GM12878 (cell line): ENCODE results near the gene UNC119B. TPM values are rescaled to one million over a fixed set of nuclear protein-coding genes. Genes with fewer than 3 reads are reported as not detected.

Experiments used
- ATAC-seq: fragments of 200-7000 bp; cut with Tn5 transposase; 3 replicates; pipeline ENCODE4 v1.9.1; 2020; ENCODE audit warnings: mild to moderate bottlenecking, moderate library complexity
- BruUV-seq: library from RNA; stranded (reverse); fragments of 400-500 nt; replicated peaks from 2 replicates; lab custom pipeline; 2021; lab: Mats Ljungman, UMichigan
- CTCF ChIA-PET: fragments of 300-600 bp; sonication (Branson Sonifier 250); formaldehyde crosslinking; extraction: SDS; loops from one replicate; lab custom pipeline; 2021; ENCODE audit warnings: inconsistent platforms; lab: Yijun Ruan, JAX
- POLR2A ChIA-PET: fragments of 350-600 bp; formaldehyde crosslinking; extraction: SDS; loops from one replicate; lab custom pipeline; 2021; ENCODE audit warnings: inconsistent platforms; lab: Charles Lee
- RAD21 ChIA-PET: fragments of 300-600 bp; sonication (Branson Sonifier 250); formaldehyde crosslinking; loops from one replicate; lab custom pipeline; 2023; ENCODE audit warnings: antibody characterized with exemption; ENCODE audit not compliant: unreplicated experiment; lab: Charles Lee
- SMC1A ChIA-PET: fragments of 300-600 bp; sonication (Branson Sonifier 250); formaldehyde crosslinking; loops from one replicate; lab custom pipeline; 2023; ENCODE audit not compliant: unreplicated experiment, uncharacterized antibody; lab: Charles Lee
- DNase-seq: peaks from one replicate; pipeline ENCODE4 v3.0.0-alpha.2; 2011; ENCODE audit warnings: low read depth, low spot score
- FAIRE-seq: peaks from 3 replicates; lab custom pipeline; 2011; peaks lifted over from hg19 to GRCh38; lab: Jason Lieb, UNC
- H2AFZ ChIP-seq: 2 replicates; pipeline ENCODE4 v1.6.0; 2011; ENCODE audit warnings: low read depth, low read length, control low read depth; ENCODE audit not compliant: control insufficient read depth
- H3K27ac ChIP-seq: 2 replicates; pipeline ENCODE4 v1.5.1; 2011; ENCODE audit warnings: control low read depth; ENCODE audit not compliant: control insufficient read depth, insufficient read depth
- H3K27me3 ChIP-seq, 2 experiments: replicated peaks in 1 of 2; 2 replicates each; pipeline versions ENCODE4 v1.6.0 to v1.6.1; 2011; ENCODE audit warnings: low read length in 1 of 2; ENCODE audit not compliant: control insufficient read depth in 2 of 2, insufficient read depth in 2 of 2
- H3K36me3 ChIP-seq, 2 experiments: 2 replicates each; pipeline ENCODE4 v1.5.1; 2011; ENCODE audit warnings: low read length in 1 of 2; ENCODE audit not compliant: control insufficient read depth in 2 of 2, insufficient read depth in 2 of 2
- H3K4me1 ChIP-seq: 2 replicates; pipeline ENCODE4 v1.6.1; 2011; ENCODE audit warnings: mild to moderate bottlenecking, low read length, moderate library complexity, mixed read lengths; ENCODE audit not compliant: control insufficient read depth, insufficient read depth
- H3K4me2 ChIP-seq: 2 replicates; pipeline ENCODE4 v1.6.0; 2011; ENCODE audit warnings: control low read depth; ENCODE audit not compliant: control insufficient read depth, insufficient read depth
- H3K4me3 ChIP-seq: fragments of 200-600 bp; sonication (generic); 2 replicates; pipeline ENCODE4 v1.5.1; 2016
- H3K79me2 ChIP-seq: 2 replicates; pipeline ENCODE4 v1.6.0; 2011; ENCODE audit warnings: low read length; ENCODE audit not compliant: control insufficient read depth, insufficient read depth
- H3K9ac ChIP-seq: 2 replicates; pipeline ENCODE4 v1.8.0; 2011; ENCODE audit warnings: low read length, control low read depth, mixed read lengths; ENCODE audit not compliant: control insufficient read depth, insufficient read depth
- H3K9me3 ChIP-seq: replicated peaks from 3 replicates; pipeline ENCODE4 v1.5.1; 2011; ENCODE audit warnings: mild to moderate bottlenecking, low read length; ENCODE audit not compliant: control insufficient read depth, insufficient read depth
- H4K20me1 ChIP-seq: 2 replicates; pipeline ENCODE4 v1.6.0; 2011; ENCODE audit not compliant: control insufficient read depth, insufficient read depth
- ATF7 ChIP-seq: fragments of 450-650 bp; IDR thresholded peaks from 2 replicates; pipeline ENCODE4 v1.6.1; 2016; ENCODE audit warnings: low read depth, mild to moderate bottlenecking
- CEBPZ ChIP-seq: fragments of 150-350 bp; IDR thresholded peaks from 2 replicates; pipeline ENCODE4 v1.6.1; 2016; ENCODE audit warnings: low read depth, low read length
- EGR1 ChIP-seq, 2 experiments: IDR thresholded peaks; 1 replicate in 1 of 2; 2 replicates in 1 of 2; pipeline ENCODE4 v1.6.1; 2011 to 2012; ENCODE audit warnings: low read depth in 2 of 2, low read length in 2 of 2, borderline replicate concordance in 1 of 2, mild to moderate bottlenecking in 1 of 2, moderate library complexity in 1 of 2
- PAX5 ChIP-seq: IDR thresholded peaks from 2 replicates; pipeline ENCODE4 v1.6.1; 2011; ENCODE audit warnings: low read depth, low read length, borderline replicate concordance
- POU2F2 ChIP-seq: IDR thresholded peaks from 3 replicates; pipeline ENCODE4 v1.6.1; 2011; ENCODE audit warnings: low read depth, mild to moderate bottlenecking, low read length, borderline replicate concordance
- USF1 ChIP-seq: IDR thresholded peaks from 2 replicates; pipeline ENCODE4 v1.6.1; 2011; ENCODE audit warnings: borderline replicate concordance, low read depth, mild to moderate bottlenecking, moderate library complexity, mixed read lengths, low read length; ENCODE audit not compliant: insufficient read depth; ENCODE audit errors: extremely low read length
- WGBS: methylation state at CpG from one replicate; pipeline ENCODE4 v1.1.6; 2016; ENCODE audit warnings: low lambda C conversion rate; ENCODE audit not compliant: insufficient replicate concordance, insufficient coverage; ENCODE audit errors: missing lambda C conversion rate; 5-methylcytosine and 5-hydroxymethylcytosine counted together
- in situ Hi-C: fragments of 300-500 bp; cut with MboI; formaldehyde crosslinking; loops from 9 replicates; pipeline ENCODE4 v1.14.3; 2018; ENCODE audit warnings: mixed read lengths
- intact Hi-C: fragments of 100-400 bp; cut with micrococcal nuclease; formaldehyde crosslinking; loops from one replicate; pipeline ENCODE4 v1.14.2; 2022; ENCODE audit not compliant: unreplicated experiment
- polyA plus RNA-seq, 11 experiments: library from polyadenylated mRNA; depleted of rRNA in 4 of 11; unstranded in 6 of 11; stranded (reverse) in 5 of 11; fragments of >200 nt; fragmentation: Nextera tagmentation in 4 of 11; fragmentation: Illumina TruSeq in 1 of 11; extraction: Ambion mirVana in 4 of 11; extraction: Trizol in 1 of 11; gene quantifications; 1 replicate in 1 of 11; 2 replicates in 10 of 11; pipeline versions ENCODE4 v1.2.1 to v1.2.3, GENCODE V29; 2011 to 2016; ENCODE audit warnings: inconsistent platforms in 2 of 11, missing spikeins in 2 of 11, low read depth in 1 of 11
- total RNA-seq, 4 experiments: library from RNA; depleted of rRNA in 3 of 4; stranded (reverse); fragments of >200 nt in 3 of 4; fragmentation: Illumina TruSeq in 1 of 4; extraction: Trizol in 1 of 4; gene quantifications; 2 replicates each; pipeline versions ENCODE4 v1.2.1 to v1.2.3, GENCODE V29; 2013 to 2021

Gene UNC119B
- total and polyA plus RNA-seq, 10 of the 15 experiments (the other 5 are each of a cell fraction or from before 2014, with no cell fraction given): 4.3 to 31.5 (median 10.5) TPM

GRCh38 chr12:120720987-120721801 lies 10.9 kb downstream of the UNC119B start (continued):
- TF ChIP-seq USF1: no peak
- TF ChIP-seq ATF7: no peak
- no peak for TF ChIP-seq CEBPZ

- H3K4me3 ChIP-seq: no peak overlapping the region
- BruUV-seq: no TSS peak
- H3K27me3 ChIP-seq: no peaks in the 10 kb centered on the region
- peak overlapping the region; percentile 68 for H3K4me2 ChIP-seq
- FAIRE-seq: peak; percentile 71
- TF ChIP-seq PAX5 (peak; percentile 25; the same call in 1 of the 2 replicates), POU2F2 (peak; percentile 58; the same call in 1 of the 3 replicates), EGR1 (IDR thresholded peaks at IDR 0.05; ENCODE audit: borderline replicate concordance in 1 of 2, low read depth in 2 of 2, low read length in 2 of 2) (no peak)
- peaks cover 8 to 20% of the 10 kb centered on the region in 2 experiments for H3K36me3 ChIP-seq
- H3K27ac ChIP-seq: no peak overlapping the region
- no peak overlapping the region for H3K9ac ChIP-seq
- intact Hi-C loops (no loop called here), in situ Hi-C loops (no loop called here)
- H3K9me3 ChIP-seq: no peaks in the 10 kb centered on the region
- no peaks in the 10 kb centered on the region; the same call in 1 of the 2 replicates for H3K79me2 ChIP-seq
- CTCF ChIA-PET: interaction anchor here (0.6 to 3.8 kb wide), 4 partner anchors 72 to 250 kb away, joined by 3 to 19 read pairs (median 8); no protein-coding TSS in a partner anchor
- DNase-seq: no peak
- ATAC-seq: no peak
- POLR2A ChIA-PET: no interaction called here
- SMC1A ChIA-PET: interaction anchor here (0.9 to 1.4 kb wide), 3 partner anchors 218 to 338 kb away, joined by 3 to 6 read pairs (median 3); no protein-coding TSS in a partner anchor
- RAD21 ChIA-PET: interaction anchor here (2.0 kb wide), 1 partner anchor 10 kb away, joined by 5 read pairs; no protein-coding TSS in a partner anchor
- no peak overlapping the region for H2AFZ ChIP-seq
- H4K20me1 ChIP-seq: no peaks in the 10 kb centered on the region
- H3K4me1 ChIP-seq: peaks cover 22% of the 10 kb centered on the region
- 93% methylated on average over 3 of the region's 3 CpGs for WGBS
These were observed 11.6 kb downstream of the UNC119B start for GRCh38 chr12:120721866-120722265.
